CD4-positive, alpha-beta T cell treated with Interleukin-21 for 1 hour (primary cell): Measurements from ENCODE around the gene TECTA.
"Not testable (repeated sequence)": the region's sequence is repeated elsewhere in the genome, so short reads cannot be mapped to it uniquely, and the experiment has no call there.

Experiments
- DNase-seq: peaks from one replicate; pipeline ENCODE4 v3.0.0-alpha.2; 2020

The TECTA gene

GRCh38 chr11:121235057-121235456, 134.0 kb downstream of the TECTA start:
- no peak for DNase-seq

GRCh38 chr11:121236115-121237001, 135.3 kb downstream of the TECTA start:
- DNase-seq, result no peak

GRCh38 chr11:121237247-121237646, 136.2 kb downstream of the TECTA start:
- not testable (repeated sequence) for DNase-seq

- DNase-seq, result no peak
Observed at GRCh38 chr11:121237686-121238658, 136.9 kb downstream of the TECTA start.

- DNase-seq, result no peak
Observed at GRCh38 chr11:121238956-121239355, 137.9 kb downstream of the TECTA start.

GRCh38 chr11:121240001-121240400, 139.0 kb downstream of the TECTA start:
- not testable (repeated sequence) for DNase-seq

GRCh38 chr11:121240650-121241303, 139.7 kb downstream of the TECTA start:
- DNase-seq, result no peak
